Right ventricle myocardium superior (tissue), 1 donor: ENCODE measurements around the gene CYCS. TPM values are rescaled to one million over a fixed set of nuclear protein-coding genes. Genes with fewer than 3 reads are reported as not detected.
"Not testable (repeated sequence)": the region's sequence is repeated elsewhere in the genome, so short reads cannot be mapped to it uniquely, and the experiment has no call there.

Experiments used
- ATAC-seq: fragments of 200-7000 bp; cut with Tn5 transposase; one replicate; pipeline ENCODE4 v1.9.1; 2020; ENCODE audit warnings: mild to moderate bottlenecking; ENCODE audit not compliant: poor library complexity
- DNase-seq: peaks from one replicate; pipeline ENCODE4 v3.0.0-alpha.2; 2020
- intact Hi-C: fragments of 100-400 bp; cut with DNase I; formaldehyde crosslinking; loops from one replicate; pipeline ENCODE4 v1.11.2; 2022
- total RNA-seq: library from RNA; stranded (reverse); fragmentation: NEBNext Ultra II Directional; extraction: Animal tissue kit (Norgen Biotek cat#: 25700); gene quantifications from one replicate; pipeline ENCODE4 v1.2.1, GENCODE V29; 2021
- donor health status: DM: no; HTN: yes; CAD: no; lungs with severe emphysema.

Gene CYCS
- total RNA-seq, 1 donor from 2014 or later = 698 TPM

DNA sequence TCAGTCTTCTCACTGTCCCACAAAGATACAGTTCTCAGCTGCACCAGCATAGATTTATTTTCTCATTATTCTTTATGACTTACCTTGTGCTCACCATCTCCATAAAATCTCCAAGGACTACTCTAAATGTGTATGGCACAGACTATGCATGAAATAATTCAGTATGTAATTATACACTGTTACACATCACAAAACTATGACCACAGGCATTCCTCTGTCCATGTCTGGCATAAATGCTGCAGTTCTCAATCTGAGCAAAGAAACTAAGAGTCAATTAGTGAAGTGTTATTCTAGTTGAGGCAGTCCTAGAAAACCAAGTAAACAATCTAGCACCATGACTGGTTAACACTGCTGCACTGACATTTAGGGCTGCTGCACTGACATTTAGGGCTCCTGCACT, 2.7 kb downstream of the CYCS start:
- intact Hi-C loops = no loop called here
- no peak for DNase-seq
- no peak for ATAC-seq

DNA sequence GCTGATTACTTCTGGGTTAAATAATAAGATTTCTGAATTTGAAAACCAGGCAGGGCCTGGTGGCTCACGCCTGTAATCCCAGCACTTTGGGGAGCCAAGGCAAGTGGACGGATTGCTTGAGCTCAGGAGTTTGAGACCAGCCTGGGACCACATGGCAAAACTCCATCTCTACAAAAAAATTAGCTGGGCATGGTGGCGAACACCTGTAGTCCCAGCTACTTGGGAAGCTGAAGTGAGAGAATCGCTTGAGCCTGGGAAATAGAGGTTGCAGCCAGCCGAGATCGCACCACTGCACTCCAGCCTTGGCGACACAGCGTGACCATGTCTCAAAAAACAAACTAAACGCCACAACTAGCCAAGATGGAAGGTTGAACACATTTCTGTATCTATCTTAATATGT, 3.5 kb downstream of the CYCS start:
- intact Hi-C loops = no loop called here
- ATAC-seq (no peak), DNase-seq (no peak)

DNA sequence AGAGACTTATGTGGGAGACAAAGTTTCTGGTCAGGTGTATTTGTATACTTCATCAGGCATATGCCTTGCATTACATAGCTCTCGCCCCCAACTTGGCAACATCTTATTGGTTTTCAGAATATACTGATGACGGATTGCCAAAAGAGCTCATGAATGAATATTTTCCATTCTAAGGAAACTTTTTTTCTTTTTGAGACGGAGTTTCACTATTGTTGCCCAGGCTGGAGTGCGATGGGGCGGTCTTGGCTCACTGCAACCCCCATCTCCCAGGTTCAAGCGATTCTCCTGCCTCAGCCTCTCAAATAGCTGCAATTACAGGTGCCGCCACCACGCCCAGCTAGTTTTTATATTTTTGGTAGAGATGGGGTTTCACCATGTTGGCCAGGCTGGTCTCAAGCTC, 6.0 kb downstream of the CYCS start:
- intact Hi-C loops = no loop called here
- ATAC-seq = no peak
- DNase-seq = no peak

DNA sequence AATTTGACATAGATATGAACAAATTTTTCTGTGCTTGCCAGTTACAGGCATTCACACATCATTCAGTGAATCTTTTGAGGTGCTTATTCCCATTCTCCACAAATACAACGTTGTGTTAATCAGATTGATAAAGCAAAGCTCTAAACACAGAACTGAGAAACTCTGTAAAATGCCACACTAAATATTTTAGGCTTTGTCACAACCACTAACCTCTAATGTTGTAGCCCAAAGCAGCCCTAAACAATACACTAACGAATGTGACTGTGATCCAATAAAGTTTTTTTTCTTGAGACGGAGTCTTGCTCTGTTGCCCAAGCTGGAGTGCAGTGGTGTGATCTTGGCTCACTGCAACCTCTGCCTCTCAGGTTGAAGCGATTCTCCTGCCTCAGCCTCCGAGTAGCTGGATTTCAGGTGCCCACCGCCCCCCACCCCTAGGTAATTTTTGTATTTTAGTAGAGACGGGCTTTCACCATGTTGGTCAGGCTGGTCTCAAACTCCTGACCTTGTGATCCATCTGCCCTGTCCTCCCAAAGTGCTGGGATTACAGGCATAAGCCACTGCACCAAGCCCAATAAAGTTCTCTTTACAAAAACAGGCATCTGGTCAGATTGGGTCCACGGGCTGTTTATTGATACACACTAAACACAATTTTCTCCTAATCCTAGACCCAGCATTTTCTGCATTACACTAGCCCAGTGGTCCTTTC, 6.9 kb downstream of the CYCS start:
- ATAC-seq (peak; percentile 7), DNase-seq (no peak)
- intact Hi-C loops = no loop called here

DNA sequence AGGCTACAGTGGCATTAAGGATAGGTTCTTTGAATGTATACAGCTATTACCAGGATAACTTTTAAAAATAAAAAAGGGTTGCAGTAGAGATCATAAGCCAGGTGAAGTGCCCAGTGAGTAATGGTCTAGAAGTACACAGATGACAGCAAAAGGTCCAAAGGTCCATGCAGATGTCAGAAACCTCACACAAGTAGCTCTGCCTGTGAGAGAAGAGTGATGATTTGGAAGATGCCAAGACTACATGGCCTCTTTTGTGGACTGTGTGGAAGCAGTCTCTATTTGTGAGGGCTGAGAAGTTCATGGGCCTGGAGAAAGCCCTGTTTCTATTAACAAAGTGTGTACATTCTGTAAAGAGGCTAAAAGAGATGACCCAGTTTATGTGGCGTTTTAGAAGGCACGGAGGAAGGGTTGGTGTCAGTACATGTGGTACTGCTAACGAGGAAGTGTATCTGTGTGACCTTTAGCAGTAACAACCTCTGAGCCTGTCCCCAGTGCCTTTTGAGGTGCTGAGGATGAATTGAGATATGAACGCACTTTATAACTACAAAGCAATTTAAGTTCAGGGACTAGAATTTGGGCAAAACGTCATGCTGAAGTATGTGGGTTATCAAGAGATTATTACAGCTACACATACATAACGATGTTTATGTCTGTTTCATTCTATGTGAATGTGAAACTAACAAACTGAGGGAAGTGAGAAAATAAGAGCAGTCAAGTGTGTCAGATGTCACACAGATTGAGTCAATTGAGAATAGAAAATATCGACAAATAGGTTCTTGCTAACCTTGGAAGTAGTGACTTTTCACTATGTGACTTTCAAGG, 7.6 kb downstream of the CYCS start:
- no peak for DNase-seq
- peak; percentile 47 for ATAC-seq
- intact Hi-C loops = no loop called here

DNA sequence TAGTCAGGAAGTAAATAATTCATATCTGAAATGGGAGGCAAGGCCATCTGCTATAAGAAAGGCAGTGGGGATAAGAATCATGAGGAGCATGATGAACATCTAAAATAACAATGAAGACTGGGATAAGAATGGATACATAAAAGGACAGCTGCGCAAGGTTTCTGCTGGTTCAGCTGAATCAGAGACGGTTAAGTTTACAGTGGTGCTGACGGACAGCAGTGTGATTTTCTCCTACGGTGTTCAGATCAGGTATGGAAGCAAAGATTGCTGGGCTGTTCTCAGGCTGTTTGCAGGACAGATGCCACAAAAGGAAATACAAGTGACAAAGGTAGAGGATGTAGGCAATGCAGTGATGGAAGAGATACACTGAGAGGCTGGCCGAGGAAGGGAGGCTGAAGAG, 8.4 kb downstream of the CYCS start:
- no peak for ATAC-seq

DNA sequence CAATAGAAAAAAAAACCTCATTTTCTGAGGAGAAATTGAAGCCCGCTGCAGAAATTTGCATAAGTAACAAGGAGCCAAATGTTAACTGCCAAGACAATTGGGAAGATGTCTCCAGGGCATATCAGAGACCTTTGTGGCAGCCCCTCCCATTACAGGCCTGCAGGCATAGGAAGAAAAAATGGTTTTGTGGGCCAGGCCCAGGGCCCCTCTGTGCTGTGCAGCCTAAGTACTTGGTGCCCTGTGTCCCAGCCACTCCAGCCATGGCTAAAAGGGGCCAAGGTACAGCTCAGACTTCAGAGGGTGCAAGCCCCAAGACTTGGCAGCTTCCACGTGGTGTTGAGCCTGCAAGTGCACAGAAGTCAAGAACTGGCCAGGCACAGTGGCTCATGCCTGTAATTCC, 14.5 kb downstream of the CYCS start:
- intact Hi-C loops, DNase-seq, ATAC-seq: not testable (repeated sequence)

More for the DNA sequence above, 8.4 kb downstream of the CYCS start:
- no peak for DNase-seq
- intact Hi-C loops = no loop called here

DNA sequence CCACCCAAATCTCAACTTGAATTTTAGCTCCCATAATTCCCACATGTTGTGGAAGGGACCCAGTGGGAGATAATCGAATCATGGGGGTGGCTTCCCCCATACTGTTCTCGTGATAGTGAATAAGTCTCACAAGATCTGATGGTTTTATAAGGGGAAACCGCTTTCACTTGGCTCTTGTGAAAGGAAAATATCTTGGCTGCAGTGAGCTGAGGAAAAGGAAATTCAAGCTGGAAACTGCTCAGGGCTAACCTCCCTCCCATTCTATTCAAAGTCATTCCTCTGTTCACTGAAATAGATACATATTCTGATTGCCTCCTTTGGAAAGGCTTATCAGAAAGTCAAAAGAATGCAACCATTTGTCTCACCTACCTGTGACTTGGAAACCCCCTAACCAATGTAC, 15.8 kb downstream of the CYCS start:
- intact Hi-C loops = no loop called here
- no peak for ATAC-seq
- no peak for DNase-seq

DNA sequence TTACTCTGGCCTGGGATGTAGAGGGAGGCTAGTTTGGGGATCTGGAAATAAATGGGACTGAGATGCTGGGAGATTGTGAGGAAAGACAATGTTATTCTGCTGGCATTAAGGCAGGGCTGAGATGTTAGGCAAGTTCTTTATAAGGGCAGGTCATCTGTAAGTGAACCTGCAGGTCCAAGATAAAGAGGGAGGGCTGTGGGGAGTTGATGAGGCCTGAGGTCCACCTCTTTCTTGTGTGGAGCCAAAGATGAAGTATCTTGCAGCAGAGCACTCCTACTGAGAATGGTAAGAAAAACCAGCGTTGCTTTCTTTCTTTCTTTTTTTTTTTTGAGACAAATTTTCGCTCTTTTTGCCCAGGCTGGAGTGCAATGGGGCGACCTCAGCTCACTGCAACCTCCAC, 19.1 kb downstream of the CYCS start:
- DNase-seq (no peak), ATAC-seq (no peak)
- intact Hi-C loops = no loop called here

DNA sequence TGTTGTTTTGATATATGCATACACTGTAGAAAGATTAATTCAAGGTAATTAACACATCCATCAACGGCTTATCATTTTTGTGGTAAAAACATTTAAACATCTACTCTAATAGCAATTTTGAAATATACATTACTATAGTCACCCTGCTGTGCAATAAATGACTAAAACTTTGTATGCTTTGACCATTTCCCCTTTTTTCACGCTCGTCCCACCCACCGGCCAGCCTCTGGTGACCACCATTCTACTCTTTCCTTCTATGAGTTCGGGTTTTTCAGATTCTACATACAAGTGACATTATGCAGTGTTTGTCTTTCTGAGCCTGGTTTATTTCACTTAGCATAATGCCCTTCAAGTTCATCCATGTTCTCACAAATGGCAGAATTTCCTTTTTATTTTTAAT, 21.3 kb downstream of the CYCS start:
- DNase-seq (no peak), ATAC-seq (no peak)
- intact Hi-C loops = no loop called here

DNA sequence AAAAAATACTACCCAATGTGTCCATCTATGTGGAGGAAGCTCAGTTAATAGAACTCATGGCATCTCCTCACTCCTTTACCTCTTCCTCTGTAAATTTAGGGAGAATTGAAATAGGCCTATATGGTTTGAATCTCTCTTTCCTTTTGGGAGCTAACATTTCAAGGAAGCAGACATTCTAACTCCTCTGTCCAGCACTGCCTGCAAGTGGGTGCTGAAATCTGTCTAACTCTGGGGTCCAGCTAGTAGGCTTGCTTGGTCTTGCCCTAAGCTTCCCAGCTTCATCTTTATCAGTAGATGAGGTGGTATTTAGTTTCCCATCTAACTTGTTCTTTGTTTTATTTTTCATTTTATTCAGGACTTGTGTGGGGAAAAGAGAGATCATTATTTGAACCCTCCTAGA, 23.2 kb downstream of the CYCS start:
- ATAC-seq (no peak), DNase-seq (no peak)
- intact Hi-C loops = no loop called here

DNA sequence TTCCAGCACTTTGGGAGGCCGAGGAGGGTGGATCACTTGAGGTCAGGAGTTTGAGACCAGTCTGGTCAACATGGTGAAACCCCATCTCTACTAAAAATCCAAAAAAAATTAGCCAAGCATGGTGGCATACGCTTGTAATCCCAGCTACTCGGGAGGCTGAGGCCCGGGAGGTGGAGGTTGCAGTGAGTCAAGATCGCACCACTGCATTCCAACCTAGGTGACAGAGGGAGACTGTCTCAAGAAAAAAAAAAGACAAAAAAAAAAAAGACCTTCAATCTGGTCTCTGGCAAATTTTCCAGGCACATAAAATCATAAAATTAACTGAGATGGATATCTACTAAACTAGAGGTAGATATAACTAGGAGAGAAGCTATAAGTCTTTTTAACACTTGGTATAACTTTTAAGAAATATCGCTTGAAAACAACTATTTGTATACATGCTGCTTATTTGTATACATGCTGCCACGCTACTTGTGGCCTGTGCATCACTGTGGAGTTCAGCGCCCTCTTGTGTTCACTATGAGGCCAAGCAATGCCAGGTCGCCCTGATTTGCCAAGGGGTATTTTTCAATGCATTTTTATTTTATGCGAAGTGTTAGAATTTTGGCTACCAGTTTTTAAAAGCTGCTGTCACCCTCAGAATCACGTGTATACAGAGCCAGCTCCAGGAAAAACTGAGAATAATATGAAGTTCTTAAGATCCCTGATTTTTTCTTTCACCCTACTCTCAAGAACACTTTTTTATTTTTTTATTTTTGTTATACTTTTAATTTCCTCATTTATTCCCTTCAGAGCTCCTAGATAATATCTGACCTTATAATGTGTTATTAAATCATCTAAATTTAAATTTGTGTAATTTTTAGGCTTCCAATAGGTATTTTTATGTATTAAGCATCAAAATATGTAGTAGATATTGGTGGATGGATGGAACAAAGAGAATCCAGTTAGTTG, 26.7 kb downstream of the CYCS start:
- ATAC-seq = peak; percentile 55
- DNase-seq = peak; percentile 51
- intact Hi-C loops = no loop called here

DNA sequence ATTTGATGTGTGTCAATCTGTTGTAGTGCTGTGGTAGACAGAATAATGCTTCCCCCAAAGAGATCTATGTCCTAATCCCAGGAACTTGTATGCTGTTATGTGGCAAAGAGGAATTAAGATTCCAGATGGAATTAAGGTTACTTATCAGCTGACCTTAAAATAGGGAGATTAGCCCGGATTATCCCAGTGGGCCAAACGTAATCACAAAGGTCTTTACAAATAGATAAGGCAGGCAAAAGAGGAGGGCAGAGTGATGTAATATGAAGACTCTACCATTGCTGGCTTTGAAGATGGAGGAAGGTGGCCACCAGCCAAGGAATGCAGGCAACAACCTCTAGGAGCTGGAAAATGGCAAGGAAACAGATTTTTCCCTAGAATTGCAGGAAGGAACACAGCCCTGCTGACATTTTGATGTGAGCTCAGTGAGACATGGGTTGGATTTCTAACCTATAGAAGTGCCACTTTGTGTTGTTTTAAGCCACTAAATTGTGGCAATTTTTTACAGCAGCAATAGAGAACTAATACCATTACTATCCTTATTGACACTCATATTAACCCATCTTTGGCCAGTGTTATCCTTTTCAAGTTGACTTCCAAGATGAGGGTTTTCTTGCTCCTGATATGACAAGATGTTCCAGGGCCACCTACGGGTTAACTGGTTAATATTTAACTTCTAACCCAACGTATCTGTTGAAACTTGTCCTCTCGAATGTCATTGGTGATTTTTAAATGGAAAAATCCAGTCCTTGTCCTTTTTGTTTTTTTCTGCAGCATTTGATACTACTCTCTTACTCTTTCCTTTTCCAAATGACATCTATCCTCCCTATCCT, 29.3 kb downstream of the CYCS start:
- no peak for DNase-seq
- intact Hi-C loops = no loop called here
- no peak for ATAC-seq

DNA sequence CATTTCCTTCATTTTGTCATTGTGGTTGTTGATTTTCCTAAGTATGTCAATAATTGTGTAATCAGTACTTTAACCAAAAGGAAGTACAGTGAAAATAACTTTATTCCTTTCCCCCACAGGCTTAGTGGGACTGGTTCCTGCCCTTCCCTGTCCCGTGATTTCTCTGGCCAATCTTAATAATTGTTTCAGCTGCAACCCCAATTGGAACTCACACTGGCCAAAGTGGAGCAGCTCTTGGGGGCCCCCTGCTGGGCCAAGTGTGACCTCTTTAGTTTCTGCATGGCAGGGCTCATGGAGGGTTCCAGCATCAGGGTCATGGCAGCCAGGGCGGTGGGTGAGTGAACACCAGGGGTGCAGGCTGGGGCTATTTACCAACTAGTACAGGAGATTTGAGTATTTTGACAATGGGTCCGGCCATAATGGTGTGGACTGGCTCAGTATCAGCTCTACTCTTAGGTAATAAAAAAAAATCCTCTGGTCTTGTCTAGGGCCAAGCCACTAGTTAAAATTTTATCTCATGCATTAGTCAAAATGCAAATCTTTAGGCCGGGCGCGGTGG, 31.7 kb downstream of the CYCS start:
- ATAC-seq = peak; percentile 94
- DNase-seq = peak; percentile 79
- intact Hi-C loops = loop anchor here (5.0 kb wide), 1 partner anchor 281 kb away; no protein-coding TSS in a partner anchor

DNA sequence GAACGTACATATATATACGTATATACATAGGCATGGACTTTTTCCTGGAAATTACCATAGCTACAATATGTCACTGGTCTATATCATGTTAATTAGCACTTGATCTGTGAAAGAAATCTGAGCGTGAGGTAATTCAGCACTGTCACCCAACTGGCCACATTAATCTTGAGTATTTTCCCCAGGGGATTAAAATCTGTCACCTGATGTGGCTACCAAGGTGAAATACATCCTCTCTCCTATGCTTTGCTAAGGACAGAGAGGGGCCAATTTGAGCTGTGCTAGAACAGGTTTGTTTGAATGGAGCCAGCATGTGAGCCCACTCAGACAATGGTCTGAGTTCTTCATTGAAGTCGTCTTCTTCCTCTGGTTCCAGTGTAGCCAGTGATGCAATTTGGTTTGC, 33.3 kb downstream of the CYCS start:
- ATAC-seq (no peak), DNase-seq (no peak)
- intact Hi-C loops = loop anchor here (5.0 kb wide), 1 partner anchor 279 kb away; no protein-coding TSS in a partner anchor

DNA sequence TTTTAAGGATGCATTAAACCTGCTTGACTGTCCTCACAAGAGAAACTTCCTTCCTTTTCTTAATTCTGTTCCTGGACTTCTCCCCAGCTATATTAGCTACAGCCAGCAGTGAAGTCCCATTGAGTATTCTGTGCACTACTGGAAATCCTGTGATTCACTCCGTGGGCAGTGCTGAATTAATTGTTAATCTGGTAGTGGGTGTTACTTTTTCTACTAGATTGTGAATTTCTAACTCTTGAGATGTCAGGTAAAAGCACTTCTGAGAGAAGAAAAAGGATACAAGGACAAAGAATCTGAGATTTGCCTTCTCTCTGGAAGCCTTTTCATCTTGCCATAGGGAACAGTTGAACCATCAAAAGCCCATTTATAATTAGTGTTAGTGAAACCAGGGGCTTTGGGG, 33.9 kb downstream of the CYCS start:
- ATAC-seq (no peak), DNase-seq (no peak)
- intact Hi-C loops = loop anchor here (5.0 kb wide), 1 partner anchor 279 kb away; no protein-coding TSS in a partner anchor

DNA sequence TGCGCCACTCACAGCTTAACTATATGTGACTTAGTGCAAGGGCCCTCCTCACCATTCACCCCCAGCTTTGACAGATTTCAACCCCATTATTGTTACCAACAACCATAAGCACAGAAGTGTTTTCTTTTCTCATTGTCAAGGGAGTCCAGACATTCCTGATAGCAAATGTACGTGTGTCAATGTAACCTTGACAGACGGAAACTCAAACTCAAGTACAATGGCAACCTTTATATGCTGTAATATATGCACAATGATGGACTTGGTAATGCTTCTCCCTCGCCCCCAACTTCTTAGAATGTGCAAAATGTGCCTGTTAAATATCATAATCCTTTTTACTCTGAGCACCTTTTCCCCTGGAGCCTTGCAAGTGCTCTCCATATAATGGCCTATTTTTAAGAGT, 34.7 kb downstream of the CYCS start:
- DNase-seq = no peak
- no peak for ATAC-seq
- intact Hi-C loops = loop anchor here (5.0 kb wide), 1 partner anchor 278 kb away; no protein-coding TSS in a partner anchor

DNA sequence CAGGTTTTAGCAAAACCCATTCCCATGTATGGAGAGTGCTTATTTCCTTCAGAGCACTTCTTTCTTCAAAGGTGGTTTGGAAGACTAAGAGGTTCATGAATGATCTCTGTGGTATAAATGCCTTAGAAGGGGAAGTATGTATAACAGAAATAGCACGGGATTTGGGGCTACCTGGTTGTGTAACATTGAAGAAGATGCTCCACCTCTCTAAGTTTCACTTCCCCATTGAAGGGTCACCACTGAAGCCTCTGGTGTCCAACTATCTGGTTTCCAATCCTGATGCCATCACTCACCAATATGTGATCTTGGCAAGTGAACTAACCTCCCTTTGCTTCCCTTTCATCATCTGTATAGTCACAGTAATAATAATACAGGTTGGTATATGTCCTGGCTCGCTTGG, 37.2 kb downstream of the CYCS start:
- no peak for ATAC-seq
- intact Hi-C loops = no loop called here
- DNase-seq = no peak
